Left lung (tissue), 10 donors: Measurements from ENCODE around the gene HOXC4. TPM values are rescaled to one million over a fixed set of nuclear protein-coding genes. Genes with fewer than 3 reads are reported as not detected.

Source experiments
- ATAC-seq: fragments of 200-7000 bp; cut with Tn5 transposase; one replicate; pipeline ENCODE4 v1.9.1; 2020; ENCODE audit warnings: moderate library complexity
- DNase-seq, 4 donors: peaks; one replicate each; pipeline ENCODE4 v3.0.0-alpha.2; 2013 to 2020
- H3K27ac ChIP-seq, 2 donors: fragments of 200-600 bp; sonication (generic) in 1 of 2; one replicate each; pipeline versions ENCODE4 v1.5.0 to v1.8.0; 2020 to 2021
- H3K27me3 ChIP-seq, 2 donors: fragments of 200-600 bp; sonication (generic) in 1 of 2; one replicate each; pipeline versions ENCODE4 v1.5.0 to v1.8.0; 2020 to 2021
- H3K36me3 ChIP-seq, 2 donors: fragments of 200-600 bp; sonication (generic) in 1 of 2; one replicate each; pipeline versions ENCODE4 v1.5.0 to v1.8.0; 2020 to 2021
- H3K4me1 ChIP-seq, 2 donors: fragments of 200-600 bp; one replicate each; pipeline ENCODE4 v1.8.0; 2021
- H3K4me3 ChIP-seq, 2 donors: fragments of 200-600 bp; sonication (generic) in 1 of 2; one replicate each; pipeline versions ENCODE4 v1.5.0 to v1.8.0; 2020 to 2021; ENCODE audit warnings: mild to moderate bottlenecking in 1 of 2
- H3K9me3 ChIP-seq, 2 donors: fragments of 200-600 bp; sonication (generic) in 1 of 2; one replicate each; pipeline versions ENCODE4 v1.5.0 to v1.8.0; 2020 to 2021
- intact Hi-C, 2 donors: fragments of 100-400 bp; cut with DNase I; formaldehyde crosslinking; loops; one replicate each; pipeline versions ENCODE4 v1.11.2 to v1.14.2; 2022
- polyA plus RNA-seq, 6 donors: library from polyadenylated mRNA; unstranded; fragments of 120-200 nt; gene quantifications; one replicate each; pipeline ENCODE4 v1.2.1, GENCODE V29; 2013; ENCODE audit not compliant: insufficient read length in 6 of 6
- total RNA-seq, 2 donors: library from RNA; stranded (reverse); fragmentation: NEBNext Ultra II Directional; extraction: Animal tissue kit (Norgen Biotek cat#: 25700); gene quantifications; one replicate each; pipeline ENCODE4 v1.2.1, GENCODE V29; 2021
- TF ChIP-seq, protein P1 (sequence below), 2 donors: fragments of 200-600 bp; sonication (generic) in 1 of 2; IDR thresholded peaks; one replicate each; pipeline versions ENCODE4 v1.5.0 to v1.8.0; 2021; ENCODE audit warnings: antibody characterized with exemption in 2 of 2
- donor health status: DM: no; HTN: yes; CAD: no.
- donor health status: DM: no; HTN: no; CAD: no.

The HOXC4 gene
- total and polyA plus RNA-seq, 8 donors = 0.68 to 5.2 (median 4.2) TPM

DNA sequence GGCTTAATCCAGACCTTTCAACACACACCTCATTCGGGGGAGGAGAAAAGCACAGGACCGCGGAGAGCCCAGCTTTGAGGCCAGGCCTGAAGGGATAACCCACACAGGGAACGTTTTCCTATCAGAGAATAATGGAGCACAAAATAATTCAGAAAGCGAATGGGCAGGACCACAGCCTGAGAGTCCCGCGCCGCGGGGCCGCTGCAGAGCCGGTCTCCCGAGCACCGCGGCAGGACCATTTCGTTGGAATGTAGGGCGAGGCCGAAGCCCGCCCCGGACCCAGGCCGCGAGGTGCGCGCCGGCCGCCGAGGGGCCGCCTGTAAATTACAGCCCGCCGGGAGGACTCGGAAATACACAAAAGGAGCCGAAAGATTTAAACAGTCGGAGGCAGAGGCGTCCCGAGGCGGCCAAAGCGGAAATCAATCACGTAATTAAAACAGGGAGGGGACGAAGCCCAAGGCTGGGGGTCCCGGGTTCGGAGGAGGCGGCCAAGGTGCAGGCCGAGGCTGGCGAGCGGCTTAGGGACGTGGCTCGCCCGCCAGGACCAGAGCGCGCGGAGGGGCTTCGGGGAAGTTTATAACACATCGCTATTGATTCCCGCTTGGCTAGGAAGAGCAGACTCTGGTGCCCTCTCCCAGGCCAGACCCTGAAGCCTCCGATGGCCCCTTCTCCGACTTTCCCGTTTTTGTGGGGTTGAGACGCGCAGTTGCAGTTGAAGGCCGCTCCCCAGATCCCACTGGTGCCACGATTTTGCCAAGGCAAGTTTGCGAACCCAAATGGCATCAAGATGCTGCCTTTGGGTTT is 6.3 kb upstream of the HOXC4 start:
- DNase-seq = no peak
- ATAC-seq = no peak
- no peaks in the 10 kb centered on the region for H3K36me3 ChIP-seq
- H3K27ac ChIP-seq = no peak overlapping the region
- TF ChIP-seq, protein P1, sequence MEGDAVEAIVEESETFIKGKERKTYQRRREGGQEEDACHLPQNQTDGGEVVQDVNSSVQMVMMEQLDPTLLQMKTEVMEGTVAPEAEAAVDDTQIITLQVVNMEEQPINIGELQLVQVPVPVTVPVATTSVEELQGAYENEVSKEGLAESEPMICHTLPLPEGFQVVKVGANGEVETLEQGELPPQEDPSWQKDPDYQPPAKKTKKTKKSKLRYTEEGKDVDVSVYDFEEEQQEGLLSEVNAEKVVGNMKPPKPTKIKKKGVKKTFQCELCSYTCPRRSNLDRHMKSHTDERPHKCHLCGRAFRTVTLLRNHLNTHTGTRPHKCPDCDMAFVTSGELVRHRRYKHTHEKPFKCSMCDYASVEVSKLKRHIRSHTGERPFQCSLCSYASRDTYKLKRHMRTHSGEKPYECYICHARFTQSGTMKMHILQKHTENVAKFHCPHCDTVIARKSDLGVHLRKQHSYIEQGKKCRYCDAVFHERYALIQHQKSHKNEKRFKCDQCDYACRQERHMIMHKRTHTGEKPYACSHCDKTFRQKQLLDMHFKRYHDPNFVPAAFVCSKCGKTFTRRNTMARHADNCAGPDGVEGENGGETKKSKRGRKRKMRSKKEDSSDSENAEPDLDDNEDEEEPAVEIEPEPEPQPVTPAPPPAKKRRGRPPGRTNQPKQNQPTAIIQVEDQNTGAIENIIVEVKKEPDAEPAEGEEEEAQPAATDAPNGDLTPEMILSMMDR (IDR thresholded peaks at IDR 0.05) = no peak
- intact Hi-C loops = no loop called here
- H3K27me3 ChIP-seq = peaks cover 65 to 98% of the 10 kb centered on the region in 2 donors
- H3K4me3 ChIP-seq = no peak overlapping the region
- H3K9me3 ChIP-seq = no peaks in the 10 kb centered on the region
- no peaks in the 10 kb centered on the region for H3K4me1 ChIP-seq

DNA sequence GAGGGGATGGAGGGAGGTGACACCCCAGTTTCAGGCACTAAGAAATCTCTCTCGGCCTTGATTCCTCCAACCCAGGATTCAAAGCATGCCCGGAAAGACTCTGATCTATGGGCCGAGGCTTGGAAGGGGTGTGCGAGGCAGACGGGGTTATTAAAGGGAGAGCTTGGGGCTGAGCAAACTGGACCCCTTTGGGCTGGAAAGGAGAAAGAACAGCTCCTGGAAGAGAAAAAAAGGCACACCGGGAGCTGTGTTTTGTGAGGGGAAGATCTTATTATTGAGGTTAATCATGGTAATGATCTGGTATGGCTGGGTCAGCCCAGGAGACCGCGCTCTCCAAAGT is 5.7 kb upstream of the HOXC4 start:
- intact Hi-C loops = no loop called here
- ATAC-seq = no peak
- Histone ChIP-seq H3K27me3 (peaks cover 70 to 98% of the 10 kb centered on the region in 2 donors), H3K27ac (no peak overlapping the region), H3K36me3 (no peaks in the 10 kb centered on the region), H3K4me1 (peaks cover 0 to 1% of the 10 kb centered on the region in 2 donors), H3K9me3 (no peaks in the 10 kb centered on the region), H3K4me3 (no peak overlapping the region)
- TF ChIP-seq, protein P1 (IDR thresholded peaks at IDR 0.05) = no peak
- no peak for DNase-seq

DNA sequence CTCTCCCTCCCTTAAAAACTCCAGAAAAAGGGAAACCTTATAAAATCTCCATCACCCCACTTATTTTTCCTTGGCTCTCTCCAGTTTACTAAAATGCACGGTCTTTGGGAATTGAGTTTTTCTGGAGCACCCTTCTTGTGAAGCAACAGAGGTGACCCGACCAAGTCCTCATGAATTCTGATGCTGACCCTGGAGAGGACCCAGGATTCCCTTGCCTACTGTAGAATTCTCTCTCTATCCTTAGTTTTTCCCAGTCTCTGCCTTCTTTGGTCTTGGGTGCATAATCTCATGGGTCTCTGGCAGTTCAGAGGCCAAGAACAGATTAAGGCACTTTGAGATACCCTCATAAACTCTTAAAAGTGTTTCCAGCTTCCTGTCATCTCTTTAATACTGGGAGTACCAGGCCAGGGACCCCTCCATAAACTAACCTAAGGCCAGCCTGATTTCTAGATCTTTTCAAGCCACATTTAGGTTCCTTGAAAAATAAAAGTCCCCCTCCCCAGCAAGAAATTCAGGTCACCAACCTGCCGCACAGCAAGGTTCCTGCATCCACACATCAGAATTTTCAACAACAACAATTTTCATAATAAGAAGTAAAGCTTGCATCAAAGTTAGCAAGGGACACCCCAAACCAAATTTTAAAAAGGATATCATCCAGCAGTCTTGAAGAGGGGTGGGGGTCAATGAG is 5.1 kb upstream of the HOXC4 start:
- no peaks in the 10 kb centered on the region for H3K9me3 ChIP-seq
- no peak overlapping the region for H3K27ac ChIP-seq
- DNase-seq = no peak
- H3K36me3 ChIP-seq = no peaks in the 10 kb centered on the region
- intact Hi-C loops = no loop called here
- H3K27me3 ChIP-seq = peaks cover 75 to 98% of the 10 kb centered on the region in 2 donors
- peaks cover 0 to 6% of the 10 kb centered on the region in 2 donors for H3K4me1 ChIP-seq
- H3K4me3 ChIP-seq = no peak overlapping the region
- TF ChIP-seq, protein P1 (IDR thresholded peaks at IDR 0.05) = no peak
- ATAC-seq = no peak

DNA sequence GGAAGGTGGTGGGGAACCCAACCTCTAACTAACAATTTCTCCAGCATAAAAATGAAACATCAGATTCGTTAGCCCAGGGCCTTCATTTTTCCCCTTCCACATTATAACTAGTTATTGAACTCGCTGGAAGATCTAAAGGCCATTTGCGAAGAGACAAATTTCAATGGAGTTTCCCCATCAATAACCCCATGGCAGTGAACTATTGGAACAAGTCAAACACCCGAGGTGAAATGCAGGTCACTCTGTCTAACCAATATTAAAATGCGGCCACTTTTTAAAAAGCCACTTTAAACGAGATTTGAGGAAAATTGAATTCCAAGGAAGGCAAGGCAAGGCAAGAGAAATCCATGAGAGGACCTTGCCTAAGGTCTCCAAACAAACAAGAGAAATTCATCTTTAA is 4.5 kb upstream of the HOXC4 start:
- no peak overlapping the region for H3K27ac ChIP-seq
- H3K36me3 ChIP-seq = no peaks in the 10 kb centered on the region
- DNase-seq = no peak
- H3K4me1 ChIP-seq = peaks cover 0 to 6% of the 10 kb centered on the region in 2 donors
- H3K9me3 ChIP-seq = no peaks in the 10 kb centered on the region
- H3K27me3 ChIP-seq = peaks cover 81 to 99% of the 10 kb centered on the region in 2 donors
- intact Hi-C loops = no loop called here
- TF ChIP-seq, protein P1 (IDR thresholded peaks at IDR 0.05) = no peak
- ATAC-seq = no peak
- H3K4me3 ChIP-seq = no peak overlapping the region

DNA sequence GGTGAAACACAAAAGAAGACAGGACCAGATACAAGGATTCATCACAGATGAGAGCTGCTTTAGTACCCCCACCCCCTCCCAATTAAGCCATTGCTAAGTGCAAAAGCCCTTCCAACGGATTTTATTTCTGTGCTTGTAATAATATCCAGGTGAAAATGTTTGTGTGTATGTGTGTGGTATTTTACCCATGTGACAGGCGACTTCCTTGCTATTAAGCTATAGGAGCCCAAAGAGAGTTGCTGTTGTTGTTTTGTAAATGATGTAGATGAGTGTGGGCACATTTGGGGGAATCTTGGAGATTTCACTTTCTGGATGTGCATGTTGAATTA is 3.2 kb upstream of the HOXC4 start:
- Histone ChIP-seq H3K4me1 (peaks cover 0 to 6% of the 10 kb centered on the region in 2 donors), H3K27ac (no peak overlapping the region), H3K9me3 (no peaks in the 10 kb centered on the region), H3K36me3 (no peaks in the 10 kb centered on the region), H3K4me3 (no peak overlapping the region), H3K27me3 (peaks cover 82 to 99% of the 10 kb centered on the region in 2 donors)
- no peak for DNase-seq
- TF ChIP-seq, protein P1 (IDR thresholded peaks at IDR 0.05) = no peak
- intact Hi-C loops = no loop called here
- ATAC-seq = no peak
